ENCODE data around the gene CCDC121. TPM values are rescaled to one million over a fixed set of nuclear protein-coding genes. Genes with fewer than 3 reads are reported as not detected.

Gene CCDC121
- total and polyA plus RNA-seq, 2 of the 4 experiments (the other 2 are of a cell fraction), result 0.65 to 2.0 TPM

- DNase-seq (peak; percentile 28), ATAC-seq (ENCODE audit: low read depth) (no peak)
- no CpG with 5 or more reads among the region's 5 CpGs for WGBS, 2 experiments (ENCODE audit: extremely low coverage in 2 of 2, insufficient read length in 1 of 2)
- Histone ChIP-seq H3K9ac (ENCODE audit: low read depth, low read length) (no peak overlapping the region), H3K14ac (replicated peaks; ENCODE audit: low read depth, low read length) (no peak overlapping the region), H3K9me3 (ENCODE audit: control insufficient read depth, insufficient read depth, low read length) (no peaks in the 10 kb centered on the region), H2BK20ac (ENCODE audit: low read depth, low read length) (no peak overlapping the region), H3K23ac (ENCODE audit: low read depth, low read length) (no peak overlapping the region), H4K5ac (ENCODE audit: low read depth, low read length) (no peak overlapping the region), H4K20me1 (ENCODE audit: insufficient read depth, low read length) (peaks cover 4% of the 10 kb centered on the region; the same call in 1 of the 2 replicates), H2AK9ac (replicated peaks; ENCODE audit: low read depth, low read length, poor library complexity) (no peak overlapping the region), H3K4me2 (ENCODE audit: low read depth, low read length) (no peak overlapping the region), H2BK5ac (ENCODE audit: low read depth, low read length, poor library complexity, severe bottlenecking) (no peak overlapping the region), H3K56ac (ENCODE audit: extremely low read depth, insufficient read depth, low read length) (no peak overlapping the region), H3K4me1 (ENCODE audit: control insufficient read depth, insufficient read depth, low read length) (no peaks in the 10 kb centered on the region), H2BK15ac (ENCODE audit: low read depth, low read length) (no peak overlapping the region), H3K4ac (ENCODE audit: low read depth, low read length) (no peak overlapping the region), H4K91ac (ENCODE audit: insufficient read depth, low read depth, low read length) (no peak overlapping the region), H3K18ac (ENCODE audit: low read depth, low read length) (no peak overlapping the region), H2BK120ac (ENCODE audit: low read depth, low read length) (no peak overlapping the region), H3K36me3 (ENCODE audit: control insufficient read depth, insufficient read depth, low read length) (peaks cover 33% of the 10 kb centered on the region), H3K9me1 (ENCODE audit: insufficient read depth, low read length) (no peaks in the 10 kb centered on the region), H2AK5ac (ENCODE audit: low read depth, low read length) (no peak overlapping the region), H3K27ac (ENCODE audit: insufficient read depth, low read length) (no peak overlapping the region), H4K8ac (ENCODE audit: low read depth in 2 of 2, low read length in 2 of 2) (no peak overlapping the region), H3K4me3 (ENCODE audit: insufficient read depth, low read depth, low read length) (no peak overlapping the region), H2AFZ (replicated peaks; ENCODE audit: low read length, poor library complexity) (no peak overlapping the region), H3K79me1 (ENCODE audit: low read depth in 1 of 2, low read length in 2 of 2) (peaks cover 9 to 24% of the 10 kb centered on the region in 2 experiments; a peak in 3 of 4 replicates), H3K27me3 (ENCODE audit: control insufficient read depth, insufficient read depth, low read length) (no peaks in the 10 kb centered on the region)
- no TSS peak for BruUV-seq (replicated peaks)
- in situ Hi-C loops (cut with MboI; ENCODE audit: low sequenced_read_pairs), result no loop called here
- dilution Hi-C loops (cut with HindIII; ENCODE audit: low sequenced_read_pairs, unreplicated experiment), result no loop called here
- ChIA-PET POLR2A (ENCODE audit: unreplicated experiment) (no interaction called here), CTCF (no interaction called here)
- intact Hi-C loops (cut with micrococcal nuclease), result no loop called here
- TF ChIP-seq NFE2L2 (IDR thresholded peaks at IDR 0.05; ENCODE audit: low read depth, low read length) (no peak), FOS (IDR thresholded peaks at IDR 0.05; ENCODE audit: low read depth, low read length) (no peak), POLR2A (IDR thresholded peaks at IDR 0.05; ENCODE audit: low read depth, low read length) (no peak), RFX5 (IDR thresholded peaks at IDR 0.05; ENCODE audit: low read depth, low read length) (no peak), MAFK (IDR thresholded peaks at IDR 0.05; ENCODE audit: low read depth, low read length) (no peak), USF2 (IDR thresholded peaks at IDR 0.05; ENCODE audit: low read depth, low read length) (no peak), ELK1 (IDR thresholded peaks at IDR 0.05; ENCODE audit: borderline replicate concordance, low read depth, low read length) (no peak), CHD1 (IDR thresholded peaks at IDR 0.05; ENCODE audit: low read depth, low read length) (no peak), CTCF (conservative IDR thresholded peaks at IDR 0.05; ENCODE audit: low read depth, low read length) (no peak), MXI1 (IDR thresholded peaks at IDR 0.05; ENCODE audit: borderline replicate concordance, low read depth, low read length) (no peak)
These were observed 8.0 kb upstream of the CCDC121 start for GRCh38 chr2:27636766-27637165.
